DMS 273 (cell line): Measurements from ENCODE around the gene PTPN11.
"Not testable (repeated sequence)": the region's sequence is repeated elsewhere in the genome, so short reads cannot be mapped to it uniquely, and the experiment has no call there.

Experiments used
- DNase-seq: peaks from one replicate; lab custom pipeline; 2025; ENCODE audit not compliant: unreplicated experiment; lab: John Stamatoyannopoulos, UW

The PTPN11 gene

DNA sequence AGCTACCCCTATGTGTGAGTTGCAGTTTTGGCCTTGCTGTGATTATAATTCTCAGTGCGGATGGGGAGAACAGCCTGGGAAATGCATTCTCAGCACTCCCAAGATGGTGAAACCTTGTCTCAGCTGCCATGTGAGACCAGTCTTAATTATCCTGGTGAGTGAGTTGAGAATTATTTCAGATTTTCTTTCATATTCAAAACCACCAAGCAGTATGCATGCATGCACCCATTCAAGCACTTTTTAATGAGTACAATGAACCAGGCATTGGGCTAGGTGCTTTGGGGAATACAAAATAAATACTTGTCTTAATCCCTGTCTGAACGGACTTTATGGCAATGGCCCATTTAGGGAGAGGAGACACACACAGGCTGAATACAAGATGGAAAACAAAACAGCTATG lies 94.7 kb downstream of the PTPN11 start:
- no peak for DNase-seq

DNA sequence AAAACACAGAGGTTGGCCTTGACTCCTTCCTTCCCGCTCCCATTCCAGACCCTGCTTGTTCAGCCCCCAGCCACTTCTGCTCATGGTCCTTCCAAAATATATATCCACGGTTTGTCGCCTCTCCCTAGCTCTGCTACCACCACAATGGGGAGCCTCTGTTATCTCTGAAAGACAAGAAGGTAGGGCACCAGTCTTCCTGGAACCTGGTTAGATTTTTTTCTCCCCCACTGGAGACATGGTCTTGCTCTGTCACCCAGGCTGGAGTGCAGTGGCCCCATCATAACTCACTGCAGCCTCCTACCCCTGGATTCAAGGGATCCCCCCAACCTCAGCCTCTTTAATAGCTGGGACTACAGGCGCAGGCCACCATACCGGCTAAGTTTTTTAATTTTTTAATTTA lies 95.7 kb downstream of the PTPN11 start:
- DNase-seq, result no peak

DNA sequence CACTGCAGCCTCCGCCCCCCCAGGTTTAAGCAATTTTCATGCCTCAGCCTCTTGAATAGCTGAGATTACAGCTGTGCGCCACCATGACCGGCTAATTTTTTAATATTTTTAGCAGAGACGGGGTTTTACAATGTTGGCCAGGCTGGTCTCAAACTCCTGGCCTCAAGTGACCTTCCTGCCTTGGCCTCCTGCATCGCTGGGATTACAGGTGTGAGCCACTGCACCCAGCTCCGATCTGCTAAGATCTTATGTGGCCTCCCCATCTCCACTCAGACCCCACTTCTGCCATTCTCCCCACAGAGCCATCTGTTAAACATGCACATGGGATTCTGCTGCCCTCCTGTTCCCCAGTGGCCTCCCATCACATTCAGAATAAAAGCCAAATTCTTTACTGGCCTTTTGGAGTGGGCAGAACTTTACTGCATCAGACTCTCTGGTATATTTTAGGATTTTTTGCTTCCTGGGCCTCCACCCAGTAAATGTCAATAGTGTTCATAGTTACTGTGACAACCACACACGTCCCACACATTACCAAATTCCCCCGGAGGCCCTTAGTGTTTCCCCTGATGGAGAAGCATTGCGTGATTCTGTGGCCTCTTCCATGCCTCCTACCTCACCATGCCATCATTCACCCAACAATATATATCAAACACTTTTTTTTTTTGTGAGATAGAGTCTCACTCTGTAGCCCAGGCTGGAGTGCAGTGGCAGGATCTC lies 96.3 kb downstream of the PTPN11 start:
- DNase-seq, result no peak

DNA sequence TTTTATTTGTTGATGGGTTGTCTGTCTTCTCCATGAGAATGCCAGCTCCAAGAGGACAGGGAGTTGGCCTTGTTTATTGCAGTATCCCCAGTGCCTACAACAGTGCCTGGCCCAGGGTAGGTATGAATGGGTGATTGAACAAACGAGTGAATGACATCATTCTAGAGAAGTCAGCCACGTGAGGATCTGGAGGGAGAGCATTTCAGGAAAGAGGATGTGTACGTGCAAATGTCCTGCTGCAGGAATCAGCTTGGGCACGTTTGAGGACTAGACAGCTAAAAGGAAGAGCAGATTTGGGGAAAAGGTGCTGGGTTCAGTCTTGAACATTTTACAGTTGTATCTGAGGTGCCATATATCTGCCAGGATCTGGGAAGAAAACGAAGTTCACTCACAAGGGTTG lies 97.1 kb downstream of the PTPN11 start:
- no peak for DNase-seq

DNA sequence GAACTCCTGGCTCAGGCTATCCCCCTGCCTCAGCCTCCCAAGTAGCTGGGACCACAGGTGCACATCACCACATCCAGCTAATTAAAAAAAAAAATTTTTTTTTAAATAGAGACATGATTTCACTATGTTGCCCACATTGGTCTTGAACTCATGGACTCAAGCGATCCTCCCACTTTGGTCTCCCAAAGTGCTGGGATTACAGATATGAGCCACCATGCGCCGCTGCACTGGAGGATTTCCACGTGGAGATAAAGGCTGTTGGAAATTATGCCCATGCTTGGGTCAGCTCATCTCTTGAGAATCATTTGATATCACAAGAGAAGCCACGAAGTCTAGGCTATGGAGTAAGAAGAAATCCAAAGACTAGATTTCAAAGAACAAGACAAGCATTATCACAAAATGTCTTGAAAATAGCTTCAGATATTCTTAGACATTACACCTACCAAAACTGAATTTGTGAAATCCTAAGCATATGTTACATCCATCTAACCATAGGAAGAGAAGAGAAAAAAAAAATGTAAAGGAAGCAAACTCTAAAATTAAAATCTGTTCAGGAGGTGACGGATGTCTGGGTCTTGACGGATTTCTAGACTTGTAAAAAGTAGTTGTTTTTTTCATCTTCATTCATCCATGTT lies 99.1 kb downstream of the PTPN11 start:
- DNase-seq, result no peak

DNA sequence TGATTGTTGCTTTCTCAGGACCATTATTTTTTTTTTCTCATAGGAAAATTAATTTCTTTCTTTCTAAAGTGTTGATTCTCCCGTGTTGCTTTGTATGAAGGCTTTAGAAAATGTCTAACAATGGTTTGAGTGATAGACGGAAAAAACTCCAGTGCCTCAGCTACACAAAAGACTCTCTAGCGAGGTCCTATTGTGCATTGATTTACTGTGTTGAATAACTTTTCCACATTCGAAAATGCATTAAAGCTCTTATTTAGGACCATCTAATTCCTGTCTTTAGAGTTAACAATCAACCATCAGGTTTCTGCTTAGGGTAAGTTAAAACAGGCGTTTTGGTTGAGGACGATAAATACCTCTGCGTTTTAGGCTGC lies 99.6 kb downstream of the PTPN11 start:
- DNase-seq, result no peak

DNA sequence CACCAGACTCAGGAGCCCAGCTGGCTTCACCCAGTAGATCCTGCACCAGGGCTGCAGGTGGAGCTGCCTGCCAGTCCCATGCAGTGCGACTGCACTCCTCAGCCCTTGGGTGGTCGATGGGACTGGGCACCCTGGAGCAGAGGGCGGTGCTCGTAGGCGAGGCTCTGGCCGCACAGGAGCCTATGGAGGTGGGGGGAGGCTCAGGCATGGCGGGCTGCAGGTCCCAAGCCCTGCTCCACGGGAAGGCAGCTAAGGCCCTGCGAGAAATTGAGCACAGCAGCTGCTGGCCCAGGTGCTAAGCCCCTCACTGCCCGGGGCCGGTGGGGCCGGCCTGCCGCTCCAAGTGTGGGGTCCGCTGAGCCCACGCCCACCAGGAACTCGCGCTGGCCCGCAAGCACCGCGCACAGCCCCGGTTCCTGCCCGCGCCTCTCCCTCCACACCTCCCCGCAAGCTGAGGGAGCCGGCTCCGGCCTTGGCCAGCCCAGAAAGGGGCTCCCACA lies 101.1 kb downstream of the PTPN11 start:
- DNase-seq, result not testable (repeated sequence)

DNA sequence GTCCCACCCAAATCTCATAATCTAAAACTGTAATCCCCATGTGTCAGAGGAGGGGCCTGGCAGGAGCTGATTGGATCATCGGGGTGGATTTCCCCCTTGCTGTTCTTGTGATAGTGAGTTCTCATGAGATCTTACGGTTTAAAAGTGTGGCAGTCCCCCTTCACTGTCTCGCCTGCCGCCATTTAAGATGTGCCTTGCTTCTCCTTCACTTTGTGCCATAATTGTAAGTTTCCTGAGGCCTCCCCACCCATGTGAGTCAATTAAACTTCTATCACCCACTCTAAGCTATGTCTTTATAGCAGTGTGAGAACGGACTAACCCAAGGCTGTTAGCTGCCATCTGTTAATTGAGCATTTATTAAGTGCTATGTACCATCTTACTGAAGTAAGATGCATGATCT lies 105.1 kb downstream of the PTPN11 start:
- no peak for DNase-seq

DNA sequence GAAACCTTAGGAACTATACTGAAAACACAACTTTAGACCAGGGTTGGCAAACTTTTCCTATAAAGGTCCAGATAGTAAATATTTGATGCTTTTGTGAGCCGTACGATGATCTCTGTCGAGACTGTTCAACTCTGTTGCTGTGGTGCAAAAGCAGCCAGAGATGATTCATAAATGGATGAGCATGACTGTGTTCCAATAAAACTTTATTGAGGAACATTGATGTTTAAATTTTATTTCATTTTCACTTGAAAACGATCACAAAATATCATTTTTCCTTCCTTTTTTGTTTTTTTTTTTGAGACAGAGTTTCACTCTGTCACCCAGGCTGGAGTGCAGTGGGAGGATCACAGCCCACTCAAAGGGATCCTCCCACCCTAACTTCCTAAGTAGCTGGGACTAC lies 105.5 kb downstream of the PTPN11 start:
- DNase-seq, result no peak

DNA sequence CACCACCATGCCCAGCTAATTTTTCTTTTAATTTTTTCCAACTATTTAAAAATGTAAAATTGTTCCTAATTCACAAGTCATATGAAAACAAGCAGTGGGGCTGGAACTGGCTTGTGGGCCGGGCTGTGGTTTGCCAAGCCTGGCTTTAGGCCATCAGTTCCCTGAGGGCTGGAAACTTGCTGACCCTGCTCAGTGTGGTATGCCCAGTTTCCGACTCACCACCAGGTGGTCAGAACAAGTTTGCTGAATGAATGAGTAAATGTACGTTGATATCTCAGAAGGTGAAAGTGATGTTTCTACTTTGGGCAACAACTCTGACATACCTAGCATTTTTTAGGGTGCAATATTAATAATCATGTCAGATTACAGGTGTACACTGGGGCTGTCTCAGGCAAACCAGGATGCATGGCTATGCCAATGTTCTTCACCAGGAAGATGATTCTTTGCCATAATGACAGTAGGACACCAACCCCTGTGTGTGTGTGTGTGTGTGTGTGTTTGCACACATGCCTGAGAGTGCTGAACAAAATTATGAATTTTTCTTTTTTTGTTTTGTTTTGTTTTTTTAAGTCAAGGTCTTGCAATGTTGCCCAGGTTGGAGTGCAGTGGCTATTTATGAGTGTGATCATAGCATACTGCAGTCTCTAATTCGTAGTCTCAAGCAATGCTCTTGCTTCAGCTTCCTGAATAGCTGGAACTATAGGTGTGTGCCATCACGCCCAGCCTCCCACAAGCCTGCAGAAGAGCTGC lies 106.1 kb downstream of the PTPN11 start:
- no peak for DNase-seq

DNA sequence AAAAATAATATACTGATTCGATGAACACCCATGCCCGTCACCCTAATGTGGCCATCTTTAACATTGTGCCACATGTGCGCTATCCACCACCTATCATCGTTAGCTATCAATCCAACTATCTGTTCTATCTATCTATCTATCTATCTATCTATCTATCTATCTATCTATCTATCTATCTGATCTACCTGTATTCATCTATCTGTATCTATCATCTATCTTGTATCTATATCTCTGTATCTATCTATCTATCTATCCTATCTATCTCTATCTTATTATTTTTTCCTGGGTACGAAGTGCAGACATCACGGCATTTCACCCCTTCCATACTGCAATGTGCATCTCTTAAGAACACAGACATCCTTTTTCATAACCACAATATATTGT lies 106.7 kb downstream of the PTPN11 start:
- DNase-seq, result no peak

DNA sequence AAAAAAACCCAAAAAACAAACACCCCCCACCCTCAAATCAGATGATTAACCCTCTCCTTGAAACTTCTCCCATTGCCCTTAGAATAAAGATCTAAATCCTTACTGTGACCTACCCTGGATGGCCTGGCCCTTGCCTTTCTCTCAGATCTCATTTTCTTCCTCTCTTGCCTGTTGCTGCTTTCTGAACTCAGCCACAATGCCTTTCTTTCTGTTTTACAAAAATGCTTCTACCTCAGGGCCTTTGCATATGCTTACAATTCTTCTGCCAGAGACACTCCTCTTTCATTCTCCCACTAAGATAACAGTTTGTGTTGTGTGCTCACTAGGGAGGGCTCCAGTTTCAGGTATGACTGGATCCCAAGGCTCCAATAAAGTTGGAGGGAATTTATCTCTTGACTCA lies 108.3 kb downstream of the PTPN11 start:
- DNase-seq, result no peak

DNA sequence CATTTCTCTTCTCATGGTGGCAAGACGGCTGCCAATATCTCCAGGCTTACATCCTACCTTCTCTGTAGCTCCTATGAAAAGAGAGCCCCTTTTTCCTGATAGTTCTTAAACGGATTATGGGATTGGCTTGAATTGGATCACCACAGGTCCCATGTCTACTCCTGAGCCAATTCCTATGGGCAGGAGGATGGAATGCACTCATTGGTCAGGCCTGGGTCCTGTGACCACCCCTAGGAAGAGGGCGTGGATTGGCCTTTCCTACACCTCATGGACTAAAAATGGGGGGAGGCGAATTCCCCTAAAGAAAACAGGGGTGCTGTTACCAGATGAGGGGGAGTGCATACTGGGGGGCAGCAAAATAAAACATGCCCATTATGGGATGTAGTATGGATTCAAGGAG lies 108.8 kb downstream of the PTPN11 start:
- no peak for DNase-seq

DNA sequence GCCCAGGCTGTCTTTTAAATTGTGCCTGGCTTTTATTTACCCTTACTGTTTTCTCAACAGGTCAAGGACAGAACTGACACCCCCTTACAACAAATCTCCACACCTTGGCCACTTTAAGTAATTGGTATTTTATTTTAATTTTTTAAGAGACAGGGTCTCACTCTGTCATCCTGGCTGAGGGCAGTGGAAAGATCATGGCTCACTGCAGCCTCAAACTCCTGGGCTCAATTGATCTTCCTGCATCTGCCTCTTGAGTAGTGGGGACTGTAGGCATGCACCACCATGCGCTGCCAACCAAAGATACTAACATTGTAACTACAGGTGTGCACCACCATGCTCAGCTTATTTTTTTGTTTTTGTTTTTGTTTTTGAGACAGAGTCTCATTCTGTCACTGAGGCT lies 109.8 kb downstream of the PTPN11 start:
- no peak for DNase-seq

DNA sequence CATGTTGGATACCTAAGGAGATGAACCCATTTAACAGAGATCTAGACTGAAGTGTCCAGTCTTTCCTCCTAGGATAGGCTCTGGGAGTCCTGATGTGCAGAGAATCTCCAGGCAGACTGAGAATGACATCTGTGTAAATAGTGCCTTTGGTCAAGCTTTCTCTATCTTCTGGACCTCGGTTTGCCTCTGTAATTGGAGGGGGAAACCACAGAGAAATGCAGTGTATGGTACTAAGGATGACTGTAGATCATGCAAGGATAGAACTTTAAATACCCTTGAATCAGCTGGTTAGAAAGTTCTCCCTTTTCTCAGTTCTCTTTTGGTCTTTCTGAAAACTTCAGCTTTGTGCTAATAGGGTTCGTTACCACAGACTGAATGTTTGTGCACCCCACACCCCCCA lies 112.2 kb downstream of the PTPN11 start:
- no peak for DNase-seq

DNA sequence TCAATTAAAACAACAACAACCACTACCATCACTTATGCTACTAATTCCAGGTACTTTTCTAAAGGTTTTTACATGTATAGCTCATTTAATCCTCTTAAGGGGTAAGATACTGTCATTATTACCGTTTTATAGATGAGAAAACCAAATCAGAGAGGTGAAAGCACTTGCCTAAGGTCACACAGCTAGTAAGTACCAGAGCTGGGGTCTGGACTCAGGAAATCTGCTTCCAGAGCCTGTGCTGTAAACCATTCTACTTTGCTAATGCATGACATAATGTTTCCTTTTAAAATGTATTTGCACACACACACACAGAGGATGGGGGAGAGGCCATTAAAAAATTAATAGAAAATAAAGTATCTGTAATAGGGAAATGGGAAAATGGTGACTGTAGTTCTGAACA lies 113.4 kb downstream of the PTPN11 start:
- DNase-seq, result no peak

DNA sequence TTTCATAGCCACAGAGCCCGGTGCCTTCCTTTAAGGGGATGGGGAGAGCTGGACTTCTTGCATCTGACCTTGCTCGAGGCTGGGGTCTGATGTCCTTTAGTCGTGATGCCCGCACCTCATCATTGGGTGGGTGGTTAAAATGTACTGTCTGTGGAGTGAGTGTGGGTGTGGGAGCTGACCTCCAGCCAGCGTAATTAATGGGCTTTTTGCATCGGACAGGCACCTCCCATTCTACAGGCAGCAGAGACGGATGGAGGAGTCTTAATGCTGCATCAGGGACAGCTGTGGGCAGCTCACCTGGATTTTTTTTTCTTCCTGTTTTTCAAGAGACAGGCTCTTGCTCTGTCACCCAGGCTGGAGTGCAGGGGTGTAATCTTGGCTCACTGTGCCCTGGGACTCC lies 114.8 kb downstream of the PTPN11 start:
- no peak for DNase-seq

DNA sequence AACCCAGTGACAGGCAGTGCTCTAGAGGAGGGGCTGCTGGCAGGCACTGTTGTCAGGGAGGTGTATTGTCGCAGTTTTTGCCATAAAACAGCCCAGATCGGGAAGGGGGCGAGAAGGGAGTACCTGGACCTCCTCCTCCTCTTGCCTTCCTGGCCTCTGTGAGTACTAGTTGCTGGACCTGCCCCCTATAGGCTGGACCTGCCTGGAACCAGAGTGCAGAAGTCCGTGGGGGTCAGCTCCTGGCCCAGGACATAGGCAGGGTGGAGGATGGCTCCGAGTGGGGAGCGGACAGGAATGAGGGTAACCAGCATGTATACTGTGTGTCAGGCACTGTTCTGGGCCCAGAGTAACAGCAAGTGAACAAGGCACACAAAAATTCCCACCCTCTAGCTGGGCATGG lies 116.3 kb downstream of the PTPN11 start:
- DNase-seq, result no peak

DNA sequence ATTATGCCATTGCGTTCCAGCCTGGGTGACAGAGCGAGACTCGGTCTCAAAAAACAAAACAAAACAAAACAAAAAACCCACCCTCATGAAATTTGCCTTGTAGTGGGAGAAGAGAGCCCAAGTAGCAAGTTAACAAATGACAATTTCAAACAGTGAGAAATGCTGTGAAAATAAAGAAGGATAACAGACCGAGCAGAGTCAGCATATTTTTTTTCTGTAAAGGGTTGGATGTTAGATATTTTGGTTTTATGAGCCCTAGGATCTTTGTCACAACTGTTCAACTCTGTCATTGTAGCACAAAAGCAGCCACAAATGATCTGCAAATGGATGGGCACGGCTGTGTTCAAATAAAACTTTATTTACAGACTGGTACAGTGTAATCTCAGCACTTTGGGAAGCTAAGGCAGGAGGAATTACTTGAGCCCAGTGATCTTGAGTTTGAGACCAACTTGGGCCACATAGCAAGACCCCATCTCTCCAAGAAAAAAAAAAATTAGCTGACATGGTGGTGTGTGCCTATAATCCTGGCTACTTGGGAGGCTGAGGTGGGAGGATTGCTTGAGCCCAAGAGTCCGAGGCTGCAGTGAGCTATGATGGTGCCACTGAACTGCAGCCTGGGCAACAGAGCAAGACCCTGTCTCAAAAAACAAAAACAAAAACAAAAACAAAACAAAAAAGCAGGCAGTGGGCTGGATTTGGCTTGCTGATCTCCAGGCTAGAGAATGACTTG lies 117.1 kb downstream of the PTPN11 start:
- no peak for DNase-seq

DNA sequence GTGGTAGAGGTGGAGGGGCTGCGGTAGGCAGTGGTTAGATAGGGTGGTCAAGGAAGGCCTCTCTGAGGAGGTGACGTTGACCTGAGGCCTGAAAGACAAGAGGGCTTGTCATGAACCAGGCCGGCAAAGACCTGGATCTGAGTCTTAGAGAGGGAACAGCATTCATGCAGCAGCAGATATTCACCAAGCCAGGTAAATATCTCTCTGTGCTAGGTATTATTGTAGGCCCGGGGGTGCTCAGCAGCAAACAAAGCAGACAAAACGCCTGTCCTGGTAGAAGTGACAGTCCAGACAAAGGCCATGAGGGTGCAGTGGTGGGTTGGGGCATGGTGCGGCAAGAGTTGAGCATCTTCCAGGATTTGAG lies 117.6 kb downstream of the PTPN11 start:
- no peak for DNase-seq

DNA sequence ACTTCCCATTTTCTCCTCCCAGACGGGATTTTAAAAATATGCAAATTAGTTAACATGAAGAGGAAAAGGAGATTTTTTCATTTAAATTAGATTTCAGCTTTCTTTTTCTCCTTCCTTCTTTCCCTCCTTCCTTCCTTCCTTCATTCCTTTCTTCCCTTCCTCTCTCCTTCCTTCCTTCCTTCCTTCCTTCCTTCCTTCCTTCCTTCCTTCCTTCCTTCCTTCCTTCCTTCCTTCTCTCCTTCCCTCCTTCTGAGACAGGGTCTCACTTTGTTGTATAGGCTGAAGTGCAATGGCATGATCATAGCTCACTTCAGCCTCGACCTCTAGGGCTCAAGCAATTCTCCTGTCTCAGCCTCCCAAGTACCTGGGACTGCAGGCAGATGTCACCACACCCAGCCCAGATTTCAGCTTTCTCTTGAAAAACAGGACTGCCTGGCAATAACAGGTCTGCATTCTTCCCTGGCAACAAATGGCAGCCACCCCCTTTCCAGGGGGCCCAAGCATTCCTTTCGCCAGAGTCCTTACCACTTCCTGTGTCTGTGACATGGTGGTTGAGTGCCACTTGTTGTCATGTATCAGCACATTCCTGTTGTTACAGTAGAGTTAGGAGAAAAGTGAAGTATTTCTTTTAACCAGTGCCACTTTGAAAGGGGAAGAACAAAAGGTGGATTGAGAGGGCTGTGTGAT lies 119.1 kb downstream of the PTPN11 start:
- DNase-seq, result no peak
